ENCODE measurements around the gene DEPDC5.

Gene DEPDC5

GRCh38 chr22:31951194-31952093, 197.6 kb downstream of the DEPDC5 start:
- DNase-seq (ENCODE audit: low spot score), result no peak

DNA sequence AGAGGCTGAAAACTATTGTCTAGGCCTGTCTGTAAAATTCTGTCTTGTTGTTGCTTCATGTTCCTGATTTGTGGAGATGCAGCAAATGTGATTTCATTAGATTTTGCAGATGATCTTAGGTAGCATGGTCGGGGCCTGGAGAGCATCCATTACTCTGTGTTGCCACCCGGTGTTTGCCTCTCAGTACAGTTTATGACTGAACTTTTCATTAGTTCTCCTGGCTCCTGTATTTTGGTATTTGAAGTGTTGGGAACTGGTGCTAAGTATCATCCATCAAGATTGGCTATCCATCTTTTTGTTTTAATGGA, 198.2 kb downstream of the DEPDC5 start:
- DNase-seq (ENCODE audit: low spot score), result no peak

DNA sequence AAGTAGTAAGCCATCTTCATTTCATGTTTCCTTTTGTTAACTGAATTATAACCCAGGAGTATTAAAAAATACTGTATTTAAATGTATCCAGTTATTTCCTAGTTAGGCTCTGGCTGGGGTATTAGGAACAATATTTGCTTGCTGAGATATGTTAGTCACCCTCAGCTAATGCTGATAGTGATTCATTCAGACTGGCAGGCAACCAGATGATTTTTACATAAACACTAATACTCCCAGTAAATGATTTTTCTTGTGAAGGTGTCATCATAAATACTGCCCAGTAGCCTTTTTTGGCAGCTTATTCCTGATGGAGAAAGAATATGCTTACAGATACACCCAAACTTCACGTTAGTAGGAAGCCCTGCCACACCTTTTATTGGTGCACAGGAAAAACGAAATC, 198.7 kb downstream of the DEPDC5 start:
- DNase-seq (ENCODE audit: low spot score), result peak; percentile 65

DNA sequence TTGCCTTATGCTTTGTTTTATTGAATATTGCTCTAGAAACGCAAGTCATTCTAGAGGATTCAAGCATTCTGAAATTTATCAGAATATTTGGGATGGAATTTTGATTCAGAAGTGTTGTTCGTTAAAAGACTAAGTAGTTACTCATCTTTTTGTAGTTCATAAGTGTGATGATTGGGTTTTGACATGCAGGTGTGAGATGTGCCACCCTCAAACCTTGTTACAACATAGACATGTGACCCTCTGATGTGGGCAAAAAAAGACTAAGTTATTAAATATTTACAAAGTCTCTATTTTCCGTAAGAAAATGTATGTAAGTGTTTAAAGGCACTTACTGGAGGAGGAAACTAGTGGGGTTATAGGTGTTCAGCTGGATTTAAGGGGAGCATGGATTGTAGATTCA, 199.4 kb downstream of the DEPDC5 start:
- no peak for DNase-seq (ENCODE audit: low spot score)

DNA sequence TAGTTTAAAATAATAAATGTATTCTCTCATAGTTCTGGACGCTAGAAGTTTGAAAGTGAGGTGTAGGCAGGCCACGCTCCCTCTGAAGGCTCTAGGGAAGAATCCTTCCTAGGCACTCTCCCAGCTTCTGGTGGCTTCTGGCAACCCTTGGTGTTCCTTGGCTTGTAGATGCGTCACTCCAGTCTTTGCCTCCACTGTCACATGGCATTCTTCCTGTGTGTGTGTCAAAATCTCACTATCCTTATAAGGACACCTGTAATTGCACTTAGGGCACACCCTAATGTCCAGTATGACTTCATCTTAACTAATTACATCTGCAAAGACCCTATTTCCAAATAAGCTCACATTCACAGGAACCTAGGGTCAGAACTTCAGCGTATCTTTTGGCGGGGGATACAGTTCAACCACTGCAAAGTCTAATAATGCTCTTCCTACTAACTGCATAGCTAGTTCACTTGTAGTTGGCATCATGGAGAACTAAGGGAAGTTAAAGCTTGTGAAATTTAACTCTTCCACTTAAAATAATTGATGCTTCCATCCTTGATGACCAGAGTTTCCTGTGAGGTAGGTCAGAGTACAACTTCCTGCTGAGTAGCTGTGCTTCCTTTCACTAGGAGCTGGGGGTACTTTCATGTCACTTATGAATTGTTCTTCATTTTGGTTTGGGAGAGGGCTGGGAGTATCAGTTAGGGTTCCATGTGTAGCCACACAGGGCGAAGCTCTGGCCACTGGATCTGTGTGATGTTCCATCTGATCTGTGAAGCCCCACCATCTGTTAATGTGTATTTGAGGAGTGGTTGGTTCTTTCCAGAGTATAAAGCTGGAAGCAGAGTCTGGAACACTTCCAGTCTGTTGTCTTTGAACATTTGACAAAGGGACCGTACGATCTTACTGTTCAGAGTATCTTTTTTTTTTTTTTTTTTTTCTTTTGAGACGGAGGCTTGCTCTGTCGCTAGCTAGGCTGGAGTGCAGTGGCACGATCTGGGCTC, 201.0 kb downstream of the DEPDC5 start:
- DNase-seq (ENCODE audit: low spot score), result no peak

DNA sequence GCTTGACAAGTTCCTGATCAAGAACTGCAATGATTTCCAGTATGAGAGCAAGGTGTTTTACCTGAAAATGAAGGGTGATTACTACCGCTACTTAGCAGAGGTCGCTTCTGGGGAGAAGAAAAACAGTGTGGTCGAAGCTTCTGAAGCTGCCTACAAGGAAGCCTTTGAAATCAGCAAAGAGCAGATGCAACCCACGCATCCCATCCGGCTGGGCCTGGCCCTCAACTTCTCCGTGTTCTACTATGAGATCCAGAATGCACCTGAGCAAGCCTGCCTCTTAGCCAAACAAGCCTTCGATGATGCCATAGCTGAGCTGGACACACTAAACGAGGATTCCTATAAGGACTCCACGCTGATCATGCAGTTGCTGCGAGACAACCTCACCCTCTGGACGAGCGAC, 202.5 kb downstream of the DEPDC5 start:
- DNase-seq (ENCODE audit: low spot score), result no peak

Measured in hematopoietic multipotent progenitor cell treated with erythropoietin and hydrocortisone succinate and interleukin-3 and kit ligand, for 15 days (in vitro differentiated cells).